HG03108 (cell line): ENCODE data around the gene PLPP4.

Experiments used
- ATAC-seq: cut with Tn5 transposase; IDR thresholded peaks from one replicate; pipeline ENCODE4 v1.9.1; 2021; ENCODE audit warnings: moderate library complexity; ENCODE audit not compliant: unreplicated experiment

Gene PLPP4

GRCh38 chr10:120455606-120456005, 1.4 kb upstream of the PLPP4 start:
- ATAC-seq: no peak

GRCh38 chr10:120456143-120456625, 843 bp upstream of the PLPP4 start:
- no peak for ATAC-seq

GRCh38 chr10:120457431-120458172, 575 bp downstream of the PLPP4 start:
- no peak for ATAC-seq

GRCh38 chr10:120458432-120458831, 1.4 kb downstream of the PLPP4 start:
- no peak for ATAC-seq

- no peak for ATAC-seq
These were observed 2.2 kb downstream of the PLPP4 start for GRCh38 chr10:120459185-120459584.

- no peak for ATAC-seq
These were observed 3.2 kb downstream of the PLPP4 start for GRCh38 chr10:120460186-120460585.

GRCh38 chr10:120460776-120461175, 3.7 kb downstream of the PLPP4 start:
- no peak for ATAC-seq

- no peak for ATAC-seq
These were observed 5.1 kb downstream of the PLPP4 start for GRCh38 chr10:120462018-120462682.

- ATAC-seq: no peak
These were observed 8.1 kb downstream of the PLPP4 start for GRCh38 chr10:120465138-120465537.

- ATAC-seq: no peak
These were observed 9.0 kb downstream of the PLPP4 start for GRCh38 chr10:120466006-120466405.

GRCh38 chr10:120473593-120473992, 16.6 kb downstream of the PLPP4 start:
- ATAC-seq: no peak

GRCh38 chr10:120474956-120475355, 17.9 kb downstream of the PLPP4 start:
- no peak for ATAC-seq

GRCh38 chr10:120475844-120476791, 19.1 kb downstream of the PLPP4 start:
- ATAC-seq: no peak

GRCh38 chr10:120477021-120477742, 20.2 kb downstream of the PLPP4 start:
- no peak for ATAC-seq

GRCh38 chr10:120477743-120478141, 20.7 kb downstream of the PLPP4 start:
- no peak for ATAC-seq

- ATAC-seq: no peak
These were observed 21.4 kb downstream of the PLPP4 start for GRCh38 chr10:120478386-120478785.

- no peak for ATAC-seq
These were observed 22.5 kb downstream of the PLPP4 start for GRCh38 chr10:120479506-120479905.

GRCh38 chr10:120480065-120480600, 23.1 kb downstream of the PLPP4 start:
- ATAC-seq: no peak

GRCh38 chr10:120480848-120481247, 23.8 kb downstream of the PLPP4 start:
- no peak for ATAC-seq

GRCh38 chr10:120483006-120483405, 26.0 kb downstream of the PLPP4 start:
- ATAC-seq: no peak
